GM12878 (cell line): ENCODE data around the gene TRIM43. TPM values are rescaled to one million over a fixed set of nuclear protein-coding genes. Genes with fewer than 3 reads are reported as not detected.
"Not testable (repeated sequence)": the region's sequence is repeated elsewhere in the genome, so short reads cannot be mapped to it uniquely, and the experiment has no call there.

ENCODE experiments used
- ATAC-seq: fragments of 200-7000 bp; cut with Tn5 transposase; 3 replicates; pipeline ENCODE4 v1.9.1; 2020; ENCODE audit warnings: mild to moderate bottlenecking, moderate library complexity
- BruUV-seq: library from RNA; stranded (reverse); fragments of 400-500 nt; replicated peaks from 2 replicates; lab custom pipeline; 2021; lab: Mats Ljungman, UMichigan
- CTCF ChIA-PET: fragments of 300-600 bp; sonication (Branson Sonifier 250); formaldehyde crosslinking; extraction: SDS; loops from one replicate; lab custom pipeline; 2021; ENCODE audit warnings: inconsistent platforms; lab: Yijun Ruan, JAX
- POLR2A ChIA-PET: fragments of 350-600 bp; formaldehyde crosslinking; extraction: SDS; loops from one replicate; lab custom pipeline; 2021; ENCODE audit warnings: inconsistent platforms; lab: Charles Lee
- RAD21 ChIA-PET: fragments of 300-600 bp; sonication (Branson Sonifier 250); formaldehyde crosslinking; loops from one replicate; lab custom pipeline; 2023; ENCODE audit warnings: antibody characterized with exemption; ENCODE audit not compliant: unreplicated experiment; lab: Charles Lee
- SMC1A ChIA-PET: fragments of 300-600 bp; sonication (Branson Sonifier 250); formaldehyde crosslinking; loops from one replicate; lab custom pipeline; 2023; ENCODE audit not compliant: unreplicated experiment, uncharacterized antibody; lab: Charles Lee
- DNase-seq: peaks from one replicate; pipeline ENCODE4 v3.0.0-alpha.2; 2011; ENCODE audit warnings: low read depth, low spot score
- FAIRE-seq: peaks from 3 replicates; lab custom pipeline; 2011; peaks lifted over from hg19 to GRCh38; lab: Jason Lieb, UNC
- H2AFZ ChIP-seq: 2 replicates; pipeline ENCODE4 v1.6.0; 2011; ENCODE audit warnings: low read depth, low read length, control low read depth; ENCODE audit not compliant: control insufficient read depth
- H3K27ac ChIP-seq: 2 replicates; pipeline ENCODE4 v1.5.1; 2011; ENCODE audit warnings: control low read depth; ENCODE audit not compliant: control insufficient read depth, insufficient read depth
- H3K27me3 ChIP-seq, 2 experiments: replicated peaks in 1 of 2; 2 replicates each; pipeline versions ENCODE4 v1.6.0 to v1.6.1; 2011; ENCODE audit warnings: low read length in 1 of 2; ENCODE audit not compliant: control insufficient read depth in 2 of 2, insufficient read depth in 2 of 2
- H3K36me3 ChIP-seq, 2 experiments: 2 replicates each; pipeline ENCODE4 v1.5.1; 2011; ENCODE audit warnings: low read length in 1 of 2; ENCODE audit not compliant: control insufficient read depth in 2 of 2, insufficient read depth in 2 of 2
- H3K4me1 ChIP-seq: 2 replicates; pipeline ENCODE4 v1.6.1; 2011; ENCODE audit warnings: mild to moderate bottlenecking, low read length, moderate library complexity, mixed read lengths; ENCODE audit not compliant: control insufficient read depth, insufficient read depth
- H3K4me2 ChIP-seq: 2 replicates; pipeline ENCODE4 v1.6.0; 2011; ENCODE audit warnings: control low read depth; ENCODE audit not compliant: control insufficient read depth, insufficient read depth
- H3K4me3 ChIP-seq: fragments of 200-600 bp; sonication (generic); 2 replicates; pipeline ENCODE4 v1.5.1; 2016
- H3K79me2 ChIP-seq: 2 replicates; pipeline ENCODE4 v1.6.0; 2011; ENCODE audit warnings: low read length; ENCODE audit not compliant: control insufficient read depth, insufficient read depth
- H3K9ac ChIP-seq: 2 replicates; pipeline ENCODE4 v1.8.0; 2011; ENCODE audit warnings: low read length, control low read depth, mixed read lengths; ENCODE audit not compliant: control insufficient read depth, insufficient read depth
- H3K9me3 ChIP-seq: replicated peaks from 3 replicates; pipeline ENCODE4 v1.5.1; 2011; ENCODE audit warnings: mild to moderate bottlenecking, low read length; ENCODE audit not compliant: control insufficient read depth, insufficient read depth
- H4K20me1 ChIP-seq: 2 replicates; pipeline ENCODE4 v1.6.0; 2011; ENCODE audit not compliant: control insufficient read depth, insufficient read depth
- WGBS: methylation state at CpG from one replicate; pipeline ENCODE4 v1.1.6; 2016; ENCODE audit warnings: low lambda C conversion rate; ENCODE audit not compliant: insufficient replicate concordance, insufficient coverage; ENCODE audit errors: missing lambda C conversion rate; 5-methylcytosine and 5-hydroxymethylcytosine counted together
- in situ Hi-C: fragments of 300-500 bp; cut with MboI; formaldehyde crosslinking; loops from 9 replicates; pipeline ENCODE4 v1.14.3; 2018; ENCODE audit warnings: mixed read lengths
- intact Hi-C: fragments of 100-400 bp; cut with micrococcal nuclease; formaldehyde crosslinking; loops from one replicate; pipeline ENCODE4 v1.14.2; 2022; ENCODE audit not compliant: unreplicated experiment
- polyA plus RNA-seq, 11 experiments: library from polyadenylated mRNA; depleted of rRNA in 4 of 11; unstranded in 6 of 11; stranded (reverse) in 5 of 11; fragments of >200 nt; fragmentation: Nextera tagmentation in 4 of 11; fragmentation: Illumina TruSeq in 1 of 11; extraction: Ambion mirVana in 4 of 11; extraction: Trizol in 1 of 11; gene quantifications; 1 replicate in 1 of 11; 2 replicates in 10 of 11; pipeline versions ENCODE4 v1.2.1 to v1.2.3, GENCODE V29; 2011 to 2016; ENCODE audit warnings: inconsistent platforms in 2 of 11, missing spikeins in 2 of 11, low read depth in 1 of 11
- total RNA-seq, 4 experiments: library from RNA; depleted of rRNA in 3 of 4; stranded (reverse); fragments of >200 nt in 3 of 4; fragmentation: Illumina TruSeq in 1 of 4; extraction: Trizol in 1 of 4; gene quantifications; 2 replicates each; pipeline versions ENCODE4 v1.2.1 to v1.2.3, GENCODE V29; 2013 to 2021

The TRIM43 gene
- total and polyA plus RNA-seq, 10 of the 15 experiments (the other 5 are each of a cell fraction or from before 2014, with no cell fraction given), result not detected

DNA sequence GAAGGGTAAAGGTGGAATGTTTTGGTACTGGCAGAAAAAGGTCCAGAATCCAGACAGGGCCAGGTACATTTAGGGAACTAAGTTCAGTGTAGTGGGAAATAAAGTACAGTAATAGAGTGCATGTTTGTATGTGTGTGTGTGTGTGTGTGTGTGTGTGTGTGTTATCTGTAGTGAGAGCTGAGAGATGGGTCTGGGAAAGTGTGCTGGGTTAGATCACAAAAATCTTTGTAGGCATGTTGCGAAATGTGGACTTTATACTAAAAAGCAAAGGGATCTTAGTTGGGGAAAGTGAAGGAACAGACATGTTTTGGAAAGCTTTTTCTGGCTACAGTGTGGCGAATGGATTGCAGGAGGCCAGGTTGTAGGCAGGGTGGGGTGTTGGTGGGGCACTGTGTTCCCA is 53.5 kb downstream of the TRIM43 start:
- WGBS, result no CpG with 5 or more reads among the region's 2 CpGs
- FAIRE-seq, in situ Hi-C loops: not testable (repeated sequence)

DNA sequence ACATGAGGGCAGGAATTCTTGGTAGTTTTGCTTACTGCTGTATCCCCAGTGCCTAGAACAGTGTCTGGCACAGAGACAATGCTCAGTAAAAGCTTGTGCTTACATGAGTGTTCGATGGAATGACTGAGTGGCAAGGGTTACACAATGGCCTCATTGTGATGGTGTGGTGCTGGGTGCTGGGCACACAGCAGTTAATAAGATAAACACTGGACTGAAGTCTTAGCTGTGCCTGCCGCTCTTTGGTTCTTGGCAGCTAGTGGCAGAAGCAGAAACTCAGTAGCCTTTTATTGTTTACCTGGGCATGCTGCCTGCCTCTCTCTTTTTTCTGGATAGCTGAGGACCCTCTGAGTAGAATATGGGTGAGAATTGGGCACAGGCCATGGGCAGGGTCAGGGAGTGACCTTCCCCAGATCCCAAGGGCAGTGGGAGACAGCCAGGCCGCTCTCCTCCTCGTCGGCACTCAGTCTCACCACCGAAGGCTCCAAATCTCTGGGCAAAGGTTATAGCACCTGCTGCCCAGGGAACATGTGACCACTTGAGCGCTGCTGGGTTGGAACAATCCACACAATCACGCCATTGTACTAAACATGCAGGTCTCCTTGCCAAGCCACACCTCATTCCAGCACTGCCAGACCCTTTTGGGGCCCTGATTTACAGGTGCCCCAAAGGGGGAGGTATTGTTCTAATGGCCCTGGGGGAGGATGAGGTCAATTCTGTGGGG is 54.6 kb downstream of the TRIM43 start:
- FAIRE-seq, H4K20me1 ChIP-seq, H3K36me3 ChIP-seq, H3K9me3 ChIP-seq, DNase-seq, POLR2A ChIA-PET, in situ Hi-C loops, H2AFZ ChIP-seq, SMC1A ChIA-PET, ATAC-seq, H3K27me3 ChIP-seq, H3K79me2 ChIP-seq, CTCF ChIA-PET, RAD21 ChIA-PET, H3K9ac ChIP-seq, H3K27ac ChIP-seq, H3K4me1 ChIP-seq, H3K4me2 ChIP-seq, BruUV-seq, intact Hi-C loops, H3K4me3 ChIP-seq: not testable (repeated sequence)
- WGBS, result no CpG with 5 or more reads among the region's 8 CpGs

More for the DNA sequence above, 53.5 kb downstream of the TRIM43 start:
- H3K4me3 ChIP-seq, H3K4me1 ChIP-seq, H3K9ac ChIP-seq, SMC1A ChIA-PET, H3K79me2 ChIP-seq, H2AFZ ChIP-seq, H3K9me3 ChIP-seq, H3K4me2 ChIP-seq, DNase-seq, CTCF ChIA-PET, RAD21 ChIA-PET, ATAC-seq, BruUV-seq, H4K20me1 ChIP-seq, H3K27ac ChIP-seq, intact Hi-C loops, H3K36me3 ChIP-seq, POLR2A ChIA-PET, H3K27me3 ChIP-seq: not testable (repeated sequence)

DNA sequence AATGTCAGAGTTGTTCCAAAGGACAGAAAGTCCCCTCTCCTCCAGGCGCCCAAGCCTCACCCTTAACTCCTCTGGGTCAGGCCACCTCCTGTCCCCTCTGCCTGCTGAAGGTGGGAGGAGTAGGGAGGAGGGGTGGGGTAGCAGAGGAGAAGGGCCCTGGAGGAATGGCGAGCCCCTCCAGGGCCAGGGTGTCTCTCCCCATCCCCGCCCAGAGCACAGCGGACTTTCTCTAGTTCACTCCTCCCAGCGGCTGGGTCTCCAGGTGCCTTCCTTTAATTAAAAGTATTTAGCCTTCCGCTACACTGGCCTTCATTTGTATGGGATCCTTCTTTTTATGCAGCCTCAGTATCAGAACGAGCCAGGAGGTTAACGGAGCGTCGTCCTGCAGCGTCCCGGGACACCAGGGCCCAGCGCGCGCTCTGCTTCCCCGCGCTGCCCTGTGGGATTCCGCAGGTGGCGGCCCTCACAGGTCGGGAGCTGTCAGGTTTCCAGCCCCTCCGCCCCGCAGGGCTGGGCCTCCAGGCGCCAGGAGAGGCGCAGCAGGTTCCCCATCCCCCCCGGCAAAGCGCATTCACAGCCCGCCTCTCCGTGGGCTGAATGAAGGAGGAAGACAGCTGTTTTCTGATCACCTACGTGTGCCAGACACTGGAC is 57.2 kb downstream of the TRIM43 start:
- CTCF ChIA-PET, result interaction anchor here (0.6 kb wide), 1 partner anchor 259 kb away, joined by 3 read pairs; no protein-coding TSS in a partner anchor
- FAIRE-seq, ATAC-seq: not testable (repeated sequence)

More for the DNA sequence above, 57.2 kb downstream of the TRIM43 start:
- WGBS, result 32% methylated on average over 13 of the region's 29 CpGs
- H3K79me2 ChIP-seq, H3K4me3 ChIP-seq, POLR2A ChIA-PET, H3K4me1 ChIP-seq, H3K36me3 ChIP-seq, RAD21 ChIA-PET, H3K27me3 ChIP-seq, intact Hi-C loops, H3K27ac ChIP-seq, H4K20me1 ChIP-seq, H3K9me3 ChIP-seq, H3K9ac ChIP-seq, SMC1A ChIA-PET, BruUV-seq, DNase-seq, in situ Hi-C loops, H2AFZ ChIP-seq, H3K4me2 ChIP-seq: not testable (repeated sequence)
